Neural cell (in vitro differentiated cells): ENCODE data around the gene SLC11A1.

ENCODE experiments used
- EP300 ChIP-seq: fragments of 450-650 bp; conservative IDR thresholded peaks from 2 replicates; pipeline ENCODE4 v1.6.1; 2014; ENCODE audit warnings: antibody characterized with exemption, mild to moderate bottlenecking, moderate library complexity; ENCODE audit not compliant: poor library complexity, severe bottlenecking
- EZH2 ChIP-seq: fragments of 200-600, 300-800 bp; shearing (Covaris generic), sonication (generic); IDR thresholded peaks from 2 replicates; pipeline ENCODE4 v1.6.1; 2014; ENCODE audit warnings: antibody characterized with exemption, low read length, borderline replicate concordance, mild to moderate bottlenecking; ENCODE audit not compliant: insufficient read depth, poor library complexity, severe bottlenecking
- POLR2AphosphoS5 ChIP-seq: IDR thresholded peaks from 2 replicates; pipeline ENCODE4 v1.6.1; 2012
- SMC3 ChIP-seq: fragments of 450-650 bp; conservative IDR thresholded peaks from 2 replicates; pipeline ENCODE4 v1.6.1; 2014; ENCODE audit warnings: antibody characterized with exemption, mild to moderate bottlenecking, moderate library complexity; ENCODE audit not compliant: poor library complexity
- TF ChIP-seq, protein P1 (sequence below): fragments of 450-650 bp; IDR thresholded peaks from 2 replicates; pipeline ENCODE4 v1.5.1; 2014; ENCODE audit warnings: antibody characterized with exemption, mild to moderate bottlenecking, moderate library complexity; ENCODE audit not compliant: poor library complexity, severe bottlenecking
- TF ChIP-seq, protein P2 (sequence below): IDR thresholded peaks from 2 replicates; pipeline ENCODE4 v1.6.1; 2012; ENCODE audit warnings: borderline replicate concordance

DNA sequence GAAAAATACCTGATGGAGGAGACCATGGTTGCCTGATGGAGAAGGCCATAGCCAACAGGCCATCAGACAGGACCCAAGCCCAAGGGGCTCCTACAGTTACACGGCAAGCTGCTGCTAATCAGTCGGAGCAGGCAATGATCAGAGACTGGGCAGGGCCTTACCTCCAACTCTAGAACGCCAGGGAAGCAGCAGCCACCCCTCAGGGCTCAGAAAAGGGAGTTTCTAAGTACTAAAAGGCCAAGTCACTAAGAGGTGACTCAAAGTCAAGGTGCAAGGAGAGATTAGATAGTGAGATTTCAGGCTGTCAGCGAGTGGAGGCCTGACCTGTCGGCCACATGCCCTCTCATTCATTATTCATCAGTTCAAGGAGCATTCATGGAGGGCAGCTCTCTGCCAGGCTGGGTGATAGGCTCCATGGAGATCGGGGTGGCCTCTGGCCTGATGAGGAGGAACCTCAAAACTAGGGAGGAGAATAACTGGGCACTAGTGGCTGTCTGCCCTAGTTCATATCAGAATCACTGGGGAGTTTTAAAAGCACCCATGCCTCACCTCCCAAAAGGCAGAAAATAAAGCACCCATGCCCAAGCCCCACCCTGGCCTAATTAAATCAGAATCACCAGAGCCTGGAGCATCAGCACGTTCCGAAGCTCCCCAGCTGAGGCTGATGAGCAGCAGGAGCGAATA, 40.5 kb downstream of the SLC11A1 start:
- TF ChIP-seq, protein P1, sequence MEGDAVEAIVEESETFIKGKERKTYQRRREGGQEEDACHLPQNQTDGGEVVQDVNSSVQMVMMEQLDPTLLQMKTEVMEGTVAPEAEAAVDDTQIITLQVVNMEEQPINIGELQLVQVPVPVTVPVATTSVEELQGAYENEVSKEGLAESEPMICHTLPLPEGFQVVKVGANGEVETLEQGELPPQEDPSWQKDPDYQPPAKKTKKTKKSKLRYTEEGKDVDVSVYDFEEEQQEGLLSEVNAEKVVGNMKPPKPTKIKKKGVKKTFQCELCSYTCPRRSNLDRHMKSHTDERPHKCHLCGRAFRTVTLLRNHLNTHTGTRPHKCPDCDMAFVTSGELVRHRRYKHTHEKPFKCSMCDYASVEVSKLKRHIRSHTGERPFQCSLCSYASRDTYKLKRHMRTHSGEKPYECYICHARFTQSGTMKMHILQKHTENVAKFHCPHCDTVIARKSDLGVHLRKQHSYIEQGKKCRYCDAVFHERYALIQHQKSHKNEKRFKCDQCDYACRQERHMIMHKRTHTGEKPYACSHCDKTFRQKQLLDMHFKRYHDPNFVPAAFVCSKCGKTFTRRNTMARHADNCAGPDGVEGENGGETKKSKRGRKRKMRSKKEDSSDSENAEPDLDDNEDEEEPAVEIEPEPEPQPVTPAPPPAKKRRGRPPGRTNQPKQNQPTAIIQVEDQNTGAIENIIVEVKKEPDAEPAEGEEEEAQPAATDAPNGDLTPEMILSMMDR, result no peak
- TF ChIP-seq EZH2, result no peak
- TF ChIP-seq POLR2AphosphoS5, result no peak
- TF ChIP-seq EP300, result no peak
- TF ChIP-seq, protein P2, sequence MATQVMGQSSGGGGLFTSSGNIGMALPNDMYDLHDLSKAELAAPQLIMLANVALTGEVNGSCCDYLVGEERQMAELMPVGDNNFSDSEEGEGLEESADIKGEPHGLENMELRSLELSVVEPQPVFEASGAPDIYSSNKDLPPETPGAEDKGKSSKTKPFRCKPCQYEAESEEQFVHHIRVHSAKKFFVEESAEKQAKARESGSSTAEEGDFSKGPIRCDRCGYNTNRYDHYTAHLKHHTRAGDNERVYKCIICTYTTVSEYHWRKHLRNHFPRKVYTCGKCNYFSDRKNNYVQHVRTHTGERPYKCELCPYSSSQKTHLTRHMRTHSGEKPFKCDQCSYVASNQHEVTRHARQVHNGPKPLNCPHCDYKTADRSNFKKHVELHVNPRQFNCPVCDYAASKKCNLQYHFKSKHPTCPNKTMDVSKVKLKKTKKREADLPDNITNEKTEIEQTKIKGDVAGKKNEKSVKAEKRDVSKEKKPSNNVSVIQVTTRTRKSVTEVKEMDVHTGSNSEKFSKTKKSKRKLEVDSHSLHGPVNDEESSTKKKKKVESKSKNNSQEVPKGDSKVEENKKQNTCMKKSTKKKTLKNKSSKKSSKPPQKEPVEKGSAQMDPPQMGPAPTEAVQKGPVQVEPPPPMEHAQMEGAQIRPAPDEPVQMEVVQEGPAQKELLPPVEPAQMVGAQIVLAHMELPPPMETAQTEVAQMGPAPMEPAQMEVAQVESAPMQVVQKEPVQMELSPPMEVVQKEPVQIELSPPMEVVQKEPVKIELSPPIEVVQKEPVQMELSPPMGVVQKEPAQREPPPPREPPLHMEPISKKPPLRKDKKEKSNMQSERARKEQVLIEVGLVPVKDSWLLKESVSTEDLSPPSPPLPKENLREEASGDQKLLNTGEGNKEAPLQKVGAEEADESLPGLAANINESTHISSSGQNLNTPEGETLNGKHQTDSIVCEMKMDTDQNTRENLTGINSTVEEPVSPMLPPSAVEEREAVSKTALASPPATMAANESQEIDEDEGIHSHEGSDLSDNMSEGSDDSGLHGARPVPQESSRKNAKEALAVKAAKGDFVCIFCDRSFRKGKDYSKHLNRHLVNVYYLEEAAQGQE, result no peak
- no peak for TF ChIP-seq SMC3
